Panc1 (cell line): ENCODE measurements around the gene TEAD2. TPM values are rescaled to one million over a fixed set of nuclear protein-coding genes. Genes with fewer than 3 reads are reported as not detected.

Experiments used
- ATAC-seq: fragments of 200-7000 bp; cut with Tn5 transposase; 2 replicates; pipeline ENCODE4 v1.9.1; 2020; ENCODE audit warnings: mild to moderate bottlenecking, moderate library complexity
- BruUV-seq: library from RNA; stranded (reverse); fragments of 400-500 nt; replicated peaks from 2 replicates; lab custom pipeline; 2021; lab: Mats Ljungman, UMichigan
- CTCF ChIA-PET: fragments of 300-600 bp; sonication (Branson Sonifier 250); formaldehyde crosslinking; loops from one replicate; lab custom pipeline; 2022; ENCODE audit warnings: antibody characterized with exemption; lab: Charles Lee
- POLR2A ChIA-PET: fragments of 300-600 bp; sonication (Branson Sonifier 250); formaldehyde crosslinking; loops from one replicate; lab custom pipeline; 2022; ENCODE audit warnings: antibody characterized with exemption; lab: Charles Lee
- DNase-seq: peaks from one replicate; pipeline ENCODE4 v3.0.0-alpha.2; 2010; ENCODE audit warnings: low read depth, low spot score
- H3K27ac ChIP-seq: 2 replicates; pipeline ENCODE4 v1.5.1; 2011; ENCODE audit warnings: mild to moderate bottlenecking, low read length, inconsistent platforms
- H3K27me3 ChIP-seq: fragments of 200-500 bp; sonication (Bioruptor generic); 2 replicates; pipeline ENCODE4 v1.6.0; 2014; ENCODE audit warnings: low read length, inconsistent platforms; ENCODE audit not compliant: control insufficient read depth, insufficient read depth
- H3K36me3 ChIP-seq: fragments of 200-500 bp; sonication (Bioruptor generic); 2 replicates; pipeline ENCODE4 v1.5.1; 2014; ENCODE audit warnings: inconsistent platforms, mild to moderate bottlenecking, low read length, moderate library complexity; ENCODE audit not compliant: control insufficient read depth, insufficient read depth
- H3K4me1 ChIP-seq: 2 replicates; pipeline ENCODE4 v1.5.1; 2011; ENCODE audit warnings: inconsistent platforms, mild to moderate bottlenecking, low read length, moderate library complexity; ENCODE audit not compliant: control insufficient read depth, insufficient read depth
- H3K4me3 ChIP-seq, 2 experiments: 2 replicates each; pipeline ENCODE4 v1.5.1; 2011 to 2012; ENCODE audit warnings: low read depth in 2 of 2, low read length in 2 of 2, mild to moderate bottlenecking in 2 of 2, inconsistent platforms in 1 of 2, moderate library complexity in 1 of 2
- H3K9me3 ChIP-seq: fragments of 200-500 bp; sonication (Bioruptor generic); 2 replicates; pipeline ENCODE4 v1.5.1; 2014; ENCODE audit warnings: low read depth, mild to moderate bottlenecking, inconsistent platforms, low read length, moderate library complexity; ENCODE audit not compliant: control insufficient read depth, insufficient read depth
- CTCF ChIP-seq: fragments of 450-650 bp; IDR thresholded peaks from 2 replicates; pipeline ENCODE4 v1.5.1; 2017; ENCODE audit warnings: mild to moderate bottlenecking
- POLR2AphosphoS5 ChIP-seq: IDR thresholded peaks from 2 replicates; pipeline ENCODE4 v1.6.1; 2012; ENCODE audit warnings: mild to moderate bottlenecking, low read depth, low read length, moderate library complexity
- REST ChIP-seq, 2 experiments: IDR thresholded peaks; 2 replicates each; pipeline ENCODE4 v1.6.1; 2011 to 2012; ENCODE audit warnings: low read depth in 2 of 2, control low read depth in 1 of 2, low read length in 1 of 2, mild to moderate bottlenecking in 1 of 2, moderate library complexity in 1 of 2; ENCODE audit not compliant: insufficient read depth in 1 of 2
- SIN3A ChIP-seq: IDR thresholded peaks from 2 replicates; pipeline ENCODE4 v1.6.1; 2012; ENCODE audit warnings: low read depth, mild to moderate bottlenecking, low read length, moderate library complexity, borderline replicate concordance; ENCODE audit not compliant: insufficient read depth
- TCF7L2 ChIP-seq: IDR thresholded peaks from 2 replicates; pipeline ENCODE4 v1.6.1; 2011; ENCODE audit warnings: mild to moderate bottlenecking, low read depth, low read length, inconsistent platforms
- in situ Hi-C: cut with HindIII; loops from 2 replicates; pipeline ENCODE4 v1.10.0; 2016; ENCODE audit warnings: low sequenced_read_pairs, low pct_unique_long_range_greater_than_20kb
- intact Hi-C: fragments of 100-400 bp; cut with micrococcal nuclease; formaldehyde crosslinking; loops from one replicate; pipeline ENCODE4 v1.10.0; 2022; ENCODE audit not compliant: unreplicated experiment
- total RNA-seq: library from RNA; stranded (reverse); gene quantifications from one replicate; pipeline ENCODE4 v1.2.1, GENCODE V29; 2021; ENCODE audit not compliant: unreplicated experiment

Gene TEAD2
- total RNA-seq, 1 experiment from 2014 or later, result 31.9 TPM

- Histone ChIP-seq H3K36me3 (no peaks in the 10 kb centered on the region), H3K27me3 (no peaks in the 10 kb centered on the region), H3K27ac (no peak overlapping the region), H3K9me3 (peaks cover 5% of the 10 kb centered on the region; the same call in 1 of the 2 replicates), H3K4me3 (no peak overlapping the region), H3K4me1 (no peaks in the 10 kb centered on the region)
- DNase-seq (no peak), ATAC-seq (no peak)
- intact Hi-C loops, result no loop called here
- ChIA-PET CTCF (no interaction called here), POLR2A (no interaction called here)
- no TSS peak for BruUV-seq
- in situ Hi-C loops, result no loop called here
- no peak for TF ChIP-seq SIN3A
- no peak for TF ChIP-seq CTCF
- TF ChIP-seq TCF7L2, result no peak
- TF ChIP-seq REST (IDR thresholded peaks at IDR 0.05; ENCODE audit: insufficient read depth in 1 of 2, low read depth in 2 of 2, low read length in 1 of 2), result no peak
- no peak for TF ChIP-seq POLR2AphosphoS5
Observed at GRCh38 chr19:49366110-49366509, 3.9 kb upstream of the TEAD2 start.

- DNase-seq (no peak), ATAC-seq (no peak)
- ChIA-PET CTCF (no interaction called here), POLR2A (no interaction called here)
- Histone ChIP-seq H3K27me3 (no peaks in the 10 kb centered on the region), H3K4me3 (peak overlapping the region; percentile 56 to 60), H3K4me1 (no peaks in the 10 kb centered on the region; the same call in 1 of the 2 replicates), H3K27ac (peak overlapping the region; percentile 78), H3K36me3 (no peaks in the 10 kb centered on the region), H3K9me3 (peaks cover 5% of the 10 kb centered on the region; the same call in 1 of the 2 replicates)
- in situ Hi-C loops (no loop called here), intact Hi-C loops (no loop called here)
- TF ChIP-seq SIN3A, result no peak
- no peak for TF ChIP-seq REST (IDR thresholded peaks at IDR 0.05; ENCODE audit: insufficient read depth in 1 of 2, low read depth in 2 of 2, low read length in 1 of 2)
- TF ChIP-seq TCF7L2, result no peak
- no peak for TF ChIP-seq CTCF
- TF ChIP-seq POLR2AphosphoS5, result no peak
- BruUV-seq, result no TSS peak
Observed at GRCh38 chr19:49364083-49364737, 2.0 kb upstream of the TEAD2 start.
